Neural cell (in vitro differentiated cells): ENCODE measurements around the gene TSPAN8.

Source experiments
- CTCF ChIP-seq: fragments of 450-650 bp; IDR thresholded peaks from 2 replicates; pipeline ENCODE4 v1.5.1; 2014; ENCODE audit warnings: antibody characterized with exemption, mild to moderate bottlenecking, moderate library complexity; ENCODE audit not compliant: poor library complexity, severe bottlenecking
- EP300 ChIP-seq: fragments of 450-650 bp; conservative IDR thresholded peaks from 2 replicates; pipeline ENCODE4 v1.6.1; 2014; ENCODE audit warnings: antibody characterized with exemption, mild to moderate bottlenecking, moderate library complexity; ENCODE audit not compliant: poor library complexity, severe bottlenecking
- EZH2 ChIP-seq: fragments of 200-600, 300-800 bp; shearing (Covaris generic), sonication (generic); IDR thresholded peaks from 2 replicates; pipeline ENCODE4 v1.6.1; 2014; ENCODE audit warnings: antibody characterized with exemption, low read length, borderline replicate concordance, mild to moderate bottlenecking; ENCODE audit not compliant: insufficient read depth, poor library complexity, severe bottlenecking
- MXI1 ChIP-seq: fragments of 450-650 bp; conservative IDR thresholded peaks from 2 replicates; pipeline ENCODE4 v1.6.1; 2014; ENCODE audit warnings: antibody characterized with exemption, mild to moderate bottlenecking; ENCODE audit not compliant: poor library complexity, severe bottlenecking
- POLR2AphosphoS5 ChIP-seq: IDR thresholded peaks from 2 replicates; pipeline ENCODE4 v1.6.1; 2012
- RAD21 ChIP-seq: fragments of 450-650 bp; conservative IDR thresholded peaks from 2 replicates; pipeline ENCODE4 v1.6.1; 2014; ENCODE audit warnings: antibody characterized with exemption, mild to moderate bottlenecking, moderate library complexity
- REST ChIP-seq: IDR thresholded peaks from 2 replicates; pipeline ENCODE4 v1.6.1; 2012; ENCODE audit warnings: borderline replicate concordance
- SMC3 ChIP-seq: fragments of 450-650 bp; conservative IDR thresholded peaks from 2 replicates; pipeline ENCODE4 v1.6.1; 2014; ENCODE audit warnings: antibody characterized with exemption, mild to moderate bottlenecking, moderate library complexity; ENCODE audit not compliant: poor library complexity
- TAF1 ChIP-seq: IDR thresholded peaks from 2 replicates; pipeline ENCODE4 v1.6.1; 2012; ENCODE audit warnings: low read depth

- TF ChIP-seq REST (no peak), CTCF (no peak), RAD21 (no peak), EP300 (no peak), POLR2AphosphoS5 (no peak), EZH2 (no peak), SMC3 (no peak), MXI1 (no peak), TAF1 (no peak)
Observed at GRCh38 chr12:71107936-71108335, 49.9 kb downstream of the TSPAN8 start.
